Pulmonary artery endothelial cell (primary cell): ENCODE results near the gene OLFM1. TPM values are rescaled to one million over a fixed set of nuclear protein-coding genes. Genes with fewer than 3 reads are reported as not detected.

Experiments
- DNase-seq: peaks from one replicate; pipeline ENCODE4 v3.0.0-alpha.2; 2011; ENCODE audit warnings: low read depth, low spot score
- total RNA-seq: library from RNA; depleted of rRNA; stranded (reverse); fragments of >200 nt; gene quantifications from 2 replicates; pipeline ENCODE4 v1.2.3, GENCODE V29; 2014

The OLFM1 gene
- total RNA-seq, 1 donor from 2014 or later, result 0.13 TPM

- DNase-seq, result no peak
These were observed 82.3 kb downstream of the OLFM1 start for GRCh38 chr9:135169709-135170226.

GRCh38 chr9:135170535-135170934, 83.1 kb downstream of the OLFM1 start:
- DNase-seq, result no peak

Other genes starting within 250 kb of the OLFM1 start
- not detected in 2 replicates for gene FCN2, start 206.9 kb upstream of the OLFM1 start, total RNA-seq
- gene FCN1, start 169.8 kb upstream of the OLFM1 start, total RNA-seq, result not detected in 2 replicates